Right hindlimb (tissue), 1 donor: ENCODE results near the gene COPS7A.

Source experiments
- DNase-seq: peaks from one replicate; pipeline ENCODE4 v3.0.0-alpha.2; 2018

The COPS7A gene

GRCh38 chr12:6752167-6752920 lies 28.5 kb downstream of the COPS7A start:
- DNase-seq: peak; percentile 83

GRCh38 chr12:6752921-6753771 lies 29.3 kb downstream of the COPS7A start, which contains the start of gene MLF2:
MLF2 (minus strand) TSS chr12:6753141; CDS start chr12:6752334, 807 bp downstream.
- DNase-seq: peak; percentile 99

- no peak for DNase-seq
Measured at GRCh38 chr12:6753772-6754356, 30.0 kb downstream of the COPS7A start.

- DNase-seq: no peak
Measured at GRCh38 chr12:6754411-6754810, 30.6 kb downstream of the COPS7A start.

GRCh38 chr12:6757028-6757690 lies 33.3 kb downstream of the COPS7A start:
- peak; percentile 14 for DNase-seq

GRCh38 chr12:6758506-6759095 lies 34.8 kb downstream of the COPS7A start:
- DNase-seq: peak; percentile 15

GRCh38 chr12:6759741-6760140 lies 35.9 kb downstream of the COPS7A start:
- no peak for DNase-seq

GRCh38 chr12:6763380-6763779 lies 39.5 kb downstream of the COPS7A start:
- no peak for DNase-seq

GRCh38 chr12:6764011-6764828 lies 40.4 kb downstream of the COPS7A start:
- peak; percentile 98 for DNase-seq

GRCh38 chr12:6765048-6765633 lies 41.3 kb downstream of the COPS7A start:
- DNase-seq: no peak

GRCh38 chr12:6765634-6766581 lies 42.1 kb downstream of the COPS7A start, which contains the start of gene PTMS:
PTMS (plus strand) TSS chr12:6766363; CDS start chr12:6766706, 343 bp downstream.
- peak; percentile 95 for DNase-seq

GRCh38 chr12:6766651-6767349 lies 43.0 kb downstream of the COPS7A start:
- DNase-seq: peak; percentile 89

GRCh38 chr12:6767353-6768319 lies 43.8 kb downstream of the COPS7A start:
- peak; percentile 44 for DNase-seq

- DNase-seq: peak; percentile 49
Measured at GRCh38 chr12:6768437-6768914, 44.6 kb downstream of the COPS7A start.

GRCh38 chr12:6768990-6769389 lies 45.1 kb downstream of the COPS7A start:
- peak; percentile 78 for DNase-seq

GRCh38 chr12:6769666-6770065 lies 45.8 kb downstream of the COPS7A start:
- DNase-seq: no peak

- DNase-seq: no peak
Measured at GRCh38 chr12:6770094-6770493, 46.2 kb downstream of the COPS7A start.

- DNase-seq: no peak
Measured at GRCh38 chr12:6770600-6770999, 46.8 kb downstream of the COPS7A start.
